Stomach (tissue), 4 donors: ENCODE results near the gene DERA.

Source experiments
- EP300 ChIP-seq: sonication (generic); formaldehyde crosslinking; IDR thresholded peaks from one replicate; pipeline ENCODE4 v1.6.1; 2017; ENCODE audit warnings: antibody characterized with exemption
- TF ChIP-seq, protein P1 (sequence below), 7 experiments: fragments of 450-650 bp in 4 of 7; fragments of 200-600 bp in 3 of 7; sonication (generic) in 3 of 7; IDR thresholded peaks; one replicate each; pipeline ENCODE4 v1.5.1; 2016 to 2019; ENCODE audit warnings: antibody characterized with exemption in 7 of 7, control low read depth in 2 of 7, mild to moderate bottlenecking in 1 of 7

DNA sequence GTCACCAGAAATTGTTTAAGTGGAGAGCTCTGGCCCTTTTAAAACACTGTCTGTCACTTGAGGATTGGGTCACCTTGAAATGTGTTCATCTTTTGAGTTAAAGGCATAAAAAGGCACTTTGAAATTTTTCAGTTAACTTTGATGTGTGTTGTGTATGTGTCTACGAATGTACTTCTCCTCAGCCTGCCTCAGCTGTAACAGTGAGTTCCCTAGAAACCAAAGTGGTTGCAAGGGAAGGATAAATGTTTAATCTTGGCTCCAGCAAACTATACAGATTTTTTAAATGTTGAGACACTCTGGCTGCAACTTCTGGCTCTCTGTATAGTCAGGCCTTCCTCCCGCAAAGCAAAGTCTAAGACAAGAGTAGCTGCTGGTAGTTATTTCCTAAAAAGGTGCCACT, 8.3 kb downstream of the DERA start:
- TF ChIP-seq, protein P1, sequence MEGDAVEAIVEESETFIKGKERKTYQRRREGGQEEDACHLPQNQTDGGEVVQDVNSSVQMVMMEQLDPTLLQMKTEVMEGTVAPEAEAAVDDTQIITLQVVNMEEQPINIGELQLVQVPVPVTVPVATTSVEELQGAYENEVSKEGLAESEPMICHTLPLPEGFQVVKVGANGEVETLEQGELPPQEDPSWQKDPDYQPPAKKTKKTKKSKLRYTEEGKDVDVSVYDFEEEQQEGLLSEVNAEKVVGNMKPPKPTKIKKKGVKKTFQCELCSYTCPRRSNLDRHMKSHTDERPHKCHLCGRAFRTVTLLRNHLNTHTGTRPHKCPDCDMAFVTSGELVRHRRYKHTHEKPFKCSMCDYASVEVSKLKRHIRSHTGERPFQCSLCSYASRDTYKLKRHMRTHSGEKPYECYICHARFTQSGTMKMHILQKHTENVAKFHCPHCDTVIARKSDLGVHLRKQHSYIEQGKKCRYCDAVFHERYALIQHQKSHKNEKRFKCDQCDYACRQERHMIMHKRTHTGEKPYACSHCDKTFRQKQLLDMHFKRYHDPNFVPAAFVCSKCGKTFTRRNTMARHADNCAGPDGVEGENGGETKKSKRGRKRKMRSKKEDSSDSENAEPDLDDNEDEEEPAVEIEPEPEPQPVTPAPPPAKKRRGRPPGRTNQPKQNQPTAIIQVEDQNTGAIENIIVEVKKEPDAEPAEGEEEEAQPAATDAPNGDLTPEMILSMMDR (IDR thresholded peaks at IDR 0.05) = no peak
- no peak for TF ChIP-seq EP300
